HG03520 (cell line): ENCODE results near the gene LCN1.

Experiments
- ATAC-seq: cut with Tn5 transposase; IDR thresholded peaks from one replicate; pipeline ENCODE4 v1.9.1; 2021; ENCODE audit warnings: mild to moderate bottlenecking, moderate library complexity; ENCODE audit not compliant: unreplicated experiment

LCN1 gene

GRCh38 chr9:135488527-135488926 lies 32.7 kb upstream of the LCN1 start:
- ATAC-seq, result no peak

- ATAC-seq, result no peak
These were observed 31.9 kb upstream of the LCN1 start for GRCh38 chr9:135489188-135489906.

- ATAC-seq, result no peak
These were observed 30.9 kb upstream of the LCN1 start for GRCh38 chr9:135490166-135490870.

DNA sequence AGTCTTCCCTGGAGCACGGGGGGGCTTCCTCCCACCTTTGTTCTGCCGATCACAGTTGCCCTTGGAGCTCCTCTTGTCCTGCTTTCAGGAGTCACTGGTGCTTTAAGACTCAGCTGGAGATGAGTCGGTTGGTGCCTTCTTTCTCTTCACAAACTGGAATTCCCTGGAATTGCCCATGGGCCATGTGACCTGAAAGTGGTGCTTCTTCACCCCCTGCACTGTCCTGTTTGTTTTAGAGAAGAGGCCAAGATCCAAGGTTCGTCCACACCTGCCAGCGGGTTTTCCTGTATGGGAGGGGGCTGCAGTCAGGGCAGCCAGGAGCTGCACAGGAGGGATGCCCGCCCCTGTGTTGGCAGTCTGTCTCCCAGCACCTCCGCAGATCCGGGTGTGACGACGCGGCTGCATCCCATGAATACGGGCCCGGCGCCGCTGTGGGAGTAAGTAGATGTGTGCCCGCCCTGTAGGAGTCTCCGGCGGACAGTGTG lies 30.2 kb upstream of the LCN1 start:
- ATAC-seq, result no peak

- ATAC-seq, result no peak
These were observed 29.5 kb upstream of the LCN1 start for GRCh38 chr9:135491764-135492163.

GRCh38 chr9:135492886-135493669 lies 28.2 kb upstream of the LCN1 start:
- ATAC-seq, result no peak

GRCh38 chr9:135494791-135495559 lies 26.3 kb upstream of the LCN1 start:
- ATAC-seq, result no peak

DNA sequence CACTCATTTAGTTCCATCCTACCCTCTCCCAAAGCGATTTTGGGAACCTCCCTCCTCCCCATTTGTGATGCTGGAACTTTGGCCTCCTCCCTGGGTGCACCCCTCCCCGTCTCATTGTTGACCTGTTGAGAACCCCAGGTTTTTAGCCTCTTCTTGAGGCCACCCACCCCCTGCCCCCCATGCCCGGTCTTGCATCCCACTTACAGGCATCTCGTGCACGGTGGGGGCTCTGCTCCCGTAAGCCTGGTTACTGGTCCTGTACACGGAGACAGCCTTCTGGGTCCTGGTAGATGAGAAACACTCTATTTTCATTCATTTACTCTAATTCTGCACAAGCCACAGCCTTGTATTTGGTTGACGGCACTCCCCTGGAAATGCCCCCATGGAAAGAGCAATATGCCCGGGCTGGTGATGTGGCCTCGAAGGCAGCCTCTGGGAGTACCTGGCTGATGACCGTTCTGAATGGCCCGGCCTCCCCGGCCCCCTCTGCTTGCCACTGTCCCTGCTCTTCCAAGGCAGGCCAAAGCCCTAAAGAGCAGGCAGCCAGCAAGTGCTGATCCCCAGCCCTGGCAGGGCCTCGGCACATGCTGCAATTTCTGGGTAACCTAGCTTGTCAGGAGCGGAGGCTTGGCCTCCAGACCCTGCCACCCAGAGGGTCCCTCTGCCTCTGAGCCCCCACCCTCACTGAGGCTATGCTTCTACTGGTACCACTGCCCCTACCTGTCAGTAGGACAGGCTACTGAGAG lies 22.7 kb upstream of the LCN1 start:
- ATAC-seq, result no peak

GRCh38 chr9:135499326-135500070 lies 21.7 kb upstream of the LCN1 start:
- no peak for ATAC-seq

DNA sequence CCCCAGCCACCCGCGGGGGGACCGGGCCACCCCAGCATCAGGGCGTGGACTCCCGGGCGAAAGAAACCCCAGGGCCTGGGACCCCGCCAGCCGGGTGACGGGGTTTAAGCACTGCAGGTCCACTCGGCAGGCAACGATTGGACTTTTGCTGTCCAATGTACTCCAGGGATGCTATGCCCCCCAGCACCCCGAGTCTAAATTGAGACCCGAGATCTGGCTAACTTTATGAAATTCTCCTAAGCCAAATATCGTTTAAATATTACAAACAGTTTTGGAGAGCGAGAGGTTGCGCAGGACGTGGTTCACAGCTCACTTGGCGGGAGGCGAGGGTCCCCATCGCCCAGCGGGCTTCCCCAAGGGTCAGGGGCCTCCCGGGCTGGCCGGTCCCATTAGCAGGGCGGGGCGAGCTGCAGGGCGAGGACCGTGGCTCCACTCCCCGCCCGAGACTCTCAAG lies 21.1 kb upstream of the LCN1 start:
- no peak for ATAC-seq

DNA sequence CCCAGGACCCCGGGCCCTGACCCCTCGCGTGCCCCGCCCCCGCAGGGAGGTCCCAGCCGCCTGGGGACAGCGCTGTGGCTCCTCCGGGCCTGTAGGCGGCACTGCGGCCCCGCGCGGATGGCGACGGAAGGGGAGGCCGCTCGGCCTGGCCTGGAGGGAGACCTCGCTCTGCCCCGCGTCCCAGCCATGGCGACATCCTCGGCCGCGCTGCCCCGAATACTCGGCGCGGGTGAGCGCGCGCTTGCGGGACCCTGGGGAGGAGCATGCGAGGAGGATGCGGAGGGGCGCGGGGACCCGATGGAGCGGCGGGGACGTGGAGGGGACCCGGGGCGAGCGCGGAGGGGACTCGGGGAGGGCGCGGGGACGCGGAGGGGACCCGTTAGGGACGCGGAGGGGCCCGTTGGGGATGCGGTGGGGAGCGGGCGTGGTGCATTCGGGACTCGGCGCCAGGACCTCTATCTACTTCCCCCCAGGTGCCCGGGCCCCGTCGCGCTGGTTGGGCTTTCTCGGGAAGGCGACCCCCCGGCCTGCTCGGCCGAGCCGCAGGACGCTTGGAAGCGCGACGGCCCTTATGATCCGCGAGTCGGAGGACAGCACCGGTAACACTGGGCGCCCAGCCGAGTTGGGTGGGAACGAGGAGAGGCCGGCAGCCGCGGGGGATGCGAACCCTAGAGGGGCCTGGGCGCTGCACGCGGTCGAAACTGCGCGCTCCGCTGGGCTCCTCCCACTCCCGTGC lies 20.5 kb upstream of the LCN1 start, which contains the start of gene MRPS2:
Gene MRPS2 (plus strand): TSS at position 158 of the 736 bp plus-strand sequence. CDS start 29 bp downstream, at position 187.
- peak; percentile 73 for ATAC-seq

DNA sequence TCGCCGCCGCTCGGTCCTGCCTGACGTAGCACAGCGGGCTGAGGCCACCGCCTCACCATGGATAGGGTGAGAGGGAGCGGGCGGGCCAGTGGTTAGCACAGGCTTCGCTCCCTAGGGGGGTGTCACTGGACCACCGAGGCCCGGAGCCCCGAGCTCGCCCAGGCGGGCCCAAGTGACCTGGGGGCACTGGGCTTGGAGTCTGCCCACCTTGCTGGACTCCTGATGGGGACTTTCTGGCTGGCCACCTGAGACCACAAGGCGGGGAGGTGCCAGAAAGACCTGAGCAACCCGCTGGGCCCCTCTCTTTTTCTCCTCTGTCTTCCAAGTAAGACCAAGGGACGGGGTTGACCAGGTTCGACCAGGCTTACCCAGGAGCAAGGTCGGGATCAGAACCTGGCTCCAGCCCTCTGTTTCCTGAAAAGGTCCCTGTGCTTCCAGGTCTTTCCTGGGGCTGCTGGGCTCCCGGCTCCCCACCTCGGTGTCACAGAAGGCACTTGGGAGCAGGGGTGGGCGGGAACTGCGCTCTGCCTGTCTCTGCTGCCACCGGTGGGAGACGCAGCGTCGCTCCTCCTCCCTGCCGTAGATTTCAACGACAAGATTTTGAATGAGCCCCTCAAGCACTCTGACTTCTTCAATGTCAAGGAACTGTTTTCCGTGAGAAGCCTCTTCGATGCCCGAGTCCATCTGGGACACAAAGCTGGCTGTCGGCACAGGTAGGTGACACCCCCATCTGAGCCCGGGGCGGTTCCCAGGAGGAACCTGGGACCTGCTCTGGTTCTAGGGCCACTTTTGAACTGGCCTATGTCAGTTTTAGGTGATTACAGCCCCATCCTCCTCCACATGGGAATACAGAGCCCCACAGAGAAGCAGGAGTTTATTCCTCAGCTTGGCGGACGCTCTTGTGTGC lies 19.7 kb upstream of the LCN1 start:
- no peak for ATAC-seq

- no peak for ATAC-seq
These were observed 18.9 kb upstream of the LCN1 start for GRCh38 chr9:135502168-135502872.

GRCh38 chr9:135502873-135503321 lies 18.3 kb upstream of the LCN1 start:
- no peak for ATAC-seq

GRCh38 chr9:135503371-135504261 lies 17.6 kb upstream of the LCN1 start:
- ATAC-seq, result no peak
